GM21723 (cell line): ENCODE measurements around the gene IFNB1.

Experiments
- ATAC-seq: cut with Tn5 transposase; IDR thresholded peaks from one replicate; pipeline ENCODE4 v1.9.1; 2021; ENCODE audit warnings: mild to moderate bottlenecking, moderate library complexity; ENCODE audit not compliant: unreplicated experiment

Gene IFNB1

GRCh38 chr9:21070906-21071305 is 6.8 kb downstream of the IFNB1 start:
- no peak for ATAC-seq

- no peak for ATAC-seq
Observed at GRCh38 chr9:21070171-21070571, 7.6 kb downstream of the IFNB1 start.

GRCh38 chr9:21060919-21061561 is 16.7 kb downstream of the IFNB1 start:
- ATAC-seq: peak; percentile 84

- ATAC-seq: no peak
Observed at GRCh38 chr9:21056931-21057330, 20.8 kb downstream of the IFNB1 start.

GRCh38 chr9:21053851-21054250 is 23.9 kb downstream of the IFNB1 start:
- ATAC-seq: no peak

GRCh38 chr9:21047281-21047691 is 30.5 kb downstream of the IFNB1 start:
- ATAC-seq: no peak

GRCh38 chr9:21043841-21044240 is 33.9 kb downstream of the IFNB1 start:
- no peak for ATAC-seq

GRCh38 chr9:21042466-21042865 is 35.3 kb downstream of the IFNB1 start:
- ATAC-seq: no peak

- no peak for ATAC-seq
Observed at GRCh38 chr9:21039302-21039701, 38.4 kb downstream of the IFNB1 start.

GRCh38 chr9:21037278-21037677 is 40.5 kb downstream of the IFNB1 start:
- ATAC-seq: no peak

GRCh38 chr9:21031808-21032183 is 45.9 kb downstream of the IFNB1 start:
- no peak for ATAC-seq

GRCh38 chr9:21031091-21031807 is 46.5 kb downstream of the IFNB1 start, which contains the start of gene HACD4:
Gene HACD4 (minus strand): TSS chr9:21031640. CDS start chr9:21031590, 50 bp downstream.
- peak; percentile 87 for ATAC-seq

GRCh38 chr9:21030389-21031035 is 47.2 kb downstream of the IFNB1 start:
- ATAC-seq: peak; percentile 75

- no peak for ATAC-seq
Observed at GRCh38 chr9:21029661-21030060, 48.1 kb downstream of the IFNB1 start.

- no peak for ATAC-seq
Observed at GRCh38 chr9:21028466-21028865, 49.3 kb downstream of the IFNB1 start.

GRCh38 chr9:21027295-21027694 is 50.4 kb downstream of the IFNB1 start:
- no peak for ATAC-seq
